Activated CD4-positive, alpha-beta T cell treated with anti-CD3 and anti-CD28 coated beads for 4 hours (primary cell): ENCODE results near the gene GRK4.
"Not testable (repeated sequence)": the region's sequence is repeated elsewhere in the genome, so short reads cannot be mapped to it uniquely, and the experiment has no call there.

Source experiments
- DNase-seq, 2 donors: peaks; one replicate each; pipeline ENCODE4 v3.0.0-alpha.2; 2020

The GRK4 gene

GRCh38 chr4:3043282-3044020, 80.1 kb downstream of the GRK4 start:
- no peak for DNase-seq

- peak; percentile 44 to 61 for DNase-seq
Observed at GRCh38 chr4:3044870-3045819, 81.8 kb downstream of the GRK4 start.

GRCh38 chr4:3046162-3046561, 82.8 kb downstream of the GRK4 start:
- no peak for DNase-seq

GRCh38 chr4:3046623-3047022, 83.3 kb downstream of the GRK4 start:
- no peak for DNase-seq

- DNase-seq: peak; percentile 60 to 61
Observed at GRCh38 chr4:3047464-3048286, 84.3 kb downstream of the GRK4 start.

GRCh38 chr4:3051141-3051897, 87.9 kb downstream of the GRK4 start:
- not testable (repeated sequence) for DNase-seq

GRCh38 chr4:3054169-3054759, 90.9 kb downstream of the GRK4 start:
- DNase-seq: no peak

GRCh38 chr4:3059943-3060342, 96.6 kb downstream of the GRK4 start:
- no peak for DNase-seq

GRCh38 chr4:3060946-3061345, 97.6 kb downstream of the GRK4 start:
- DNase-seq: no peak

GRCh38 chr4:3062471-3062870, 99.1 kb downstream of the GRK4 start:
- DNase-seq: no peak

GRCh38 chr4:3065551-3065950, 102.2 kb downstream of the GRK4 start:
- no peak for DNase-seq

- DNase-seq: no peak
Observed at GRCh38 chr4:3066836-3067400, 103.5 kb downstream of the GRK4 start.

GRCh38 chr4:3067473-3068001, 104.2 kb downstream of the GRK4 start:
- DNase-seq: no peak

- no peak for DNase-seq
Observed at GRCh38 chr4:3069661-3070199, 106.4 kb downstream of the GRK4 start.

- no peak for DNase-seq
Observed at GRCh38 chr4:3070709-3071500, 107.5 kb downstream of the GRK4 start.

GRCh38 chr4:3071811-3072210, 108.4 kb downstream of the GRK4 start:
- no peak for DNase-seq

GRCh38 chr4:3073158-3074077, 110.0 kb downstream of the GRK4 start:
- peak in 1 of 2 donors; percentile 16 for DNase-seq

GRCh38 chr4:3074078-3074845, 110.9 kb downstream of the GRK4 start, which contains the start of the genes HTT and HTT-AS:
Gene HTT (plus strand): TSS chr4:3074681. CDS start chr4:3074826, 145 bp downstream.
Gene HTT-AS (minus strand): TSS chr4:3074538.
- DNase-seq: peak; percentile 97 to 98
